HG03064 (cell line): ENCODE measurements around the gene RMDN3.

Experiments used
- ATAC-seq: cut with Tn5 transposase; IDR thresholded peaks from one replicate; pipeline ENCODE4 v1.9.1; 2021; ENCODE audit warnings: low read depth; ENCODE audit not compliant: unreplicated experiment

Gene RMDN3

GRCh38 chr15:40773496-40773895 lies 18.4 kb upstream of the RMDN3 start:
- ATAC-seq = no peak

GRCh38 chr15:40772014-40772413 lies 17.0 kb upstream of the RMDN3 start:
- no peak for ATAC-seq

GRCh38 chr15:40771242-40771641 lies 16.2 kb upstream of the RMDN3 start:
- no peak for ATAC-seq

GRCh38 chr15:40770147-40770721 lies 15.2 kb upstream of the RMDN3 start:
- no peak for ATAC-seq

GRCh38 chr15:40769274-40770146 lies 14.5 kb upstream of the RMDN3 start, which contains the start of gene C15orf62:
Gene C15orf62, plus strand, starts transcription at chr15:40769980. Its CDS starts 516 bp downstream, at chr15:40770496.
- ATAC-seq = peak; percentile 34

GRCh38 chr15:40768521-40769273 lies 13.6 kb upstream of the RMDN3 start:
- no peak for ATAC-seq

- ATAC-seq = no peak
These were observed 12.9 kb upstream of the RMDN3 start for GRCh38 chr15:40767838-40768500.

GRCh38 chr15:40766906-40767837 lies 12.1 kb upstream of the RMDN3 start:
- ATAC-seq = no peak

GRCh38 chr15:40766194-40766815 lies 11.3 kb upstream of the RMDN3 start:
- no peak for ATAC-seq

- no peak for ATAC-seq
These were observed 9.6 kb upstream of the RMDN3 start for GRCh38 chr15:40764629-40765103.

GRCh38 chr15:40763801-40764628 lies 9.0 kb upstream of the RMDN3 start, which contains the start of gene GCHFR:
Gene GCHFR, plus strand, starts transcription at chr15:40764068. Its CDS starts 113 bp downstream, at chr15:40764181.
- no peak for ATAC-seq

- no peak for ATAC-seq
These were observed 8.1 kb upstream of the RMDN3 start for GRCh38 chr15:40762919-40763800.

GRCh38 chr15:40759961-40760360 lies 4.9 kb upstream of the RMDN3 start:
- ATAC-seq = no peak

GRCh38 chr15:40756938-40757337 lies 1.9 kb upstream of the RMDN3 start:
- no peak for ATAC-seq

GRCh38 chr15:40755812-40756208 lies 756 bp upstream of the RMDN3 start:
- ATAC-seq = no peak

GRCh38 chr15:40754574-40754882 lies 526 bp downstream of the RMDN3 start:
- ATAC-seq = no peak

GRCh38 chr15:40751745-40752144 lies 3.3 kb downstream of the RMDN3 start:
- no peak for ATAC-seq
